ENCODE results near the gene PHETA1.

DNA sequence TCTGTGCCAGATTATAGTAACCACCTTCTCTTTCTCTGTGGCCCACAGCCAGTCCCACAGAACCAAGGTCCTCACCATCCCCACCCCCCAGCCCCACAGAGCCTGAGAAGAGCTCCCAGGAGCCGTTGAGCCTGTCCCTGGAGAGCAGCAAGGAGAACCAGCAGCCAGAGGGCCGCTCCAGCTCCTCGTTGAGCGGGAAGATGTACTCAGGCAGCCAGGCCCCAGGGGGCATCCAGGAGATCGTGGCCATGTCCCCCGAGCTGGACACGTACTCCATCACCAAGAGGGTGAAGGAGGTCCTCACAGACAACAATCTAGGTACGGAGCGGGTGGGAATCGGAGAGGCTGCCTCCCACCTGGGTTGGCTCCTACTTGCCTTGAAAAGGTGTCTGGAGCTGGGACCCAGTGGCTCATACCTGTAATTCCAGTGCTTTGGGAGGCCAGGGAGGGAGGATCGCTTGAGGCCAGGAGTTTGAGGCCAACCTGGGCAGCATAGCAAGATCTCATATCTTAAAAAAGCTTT lies 34.4 kb downstream of the PHETA1 start:
- TF ChIP-seq POLR2A (IDR thresholded peaks at IDR 0.05; ENCODE audit: low read depth, low read length) (no peak), POLR2AphosphoS5 (IDR thresholded peaks at IDR 0.05; ENCODE audit: insufficient read depth, low read depth, low read length) (no peak), EZH2 (IDR thresholded peaks at IDR 0.05; ENCODE audit: borderline replicate concordance, low read depth, low read length, severe bottlenecking) (no peak)
- TF ChIP-seq, protein P1, sequence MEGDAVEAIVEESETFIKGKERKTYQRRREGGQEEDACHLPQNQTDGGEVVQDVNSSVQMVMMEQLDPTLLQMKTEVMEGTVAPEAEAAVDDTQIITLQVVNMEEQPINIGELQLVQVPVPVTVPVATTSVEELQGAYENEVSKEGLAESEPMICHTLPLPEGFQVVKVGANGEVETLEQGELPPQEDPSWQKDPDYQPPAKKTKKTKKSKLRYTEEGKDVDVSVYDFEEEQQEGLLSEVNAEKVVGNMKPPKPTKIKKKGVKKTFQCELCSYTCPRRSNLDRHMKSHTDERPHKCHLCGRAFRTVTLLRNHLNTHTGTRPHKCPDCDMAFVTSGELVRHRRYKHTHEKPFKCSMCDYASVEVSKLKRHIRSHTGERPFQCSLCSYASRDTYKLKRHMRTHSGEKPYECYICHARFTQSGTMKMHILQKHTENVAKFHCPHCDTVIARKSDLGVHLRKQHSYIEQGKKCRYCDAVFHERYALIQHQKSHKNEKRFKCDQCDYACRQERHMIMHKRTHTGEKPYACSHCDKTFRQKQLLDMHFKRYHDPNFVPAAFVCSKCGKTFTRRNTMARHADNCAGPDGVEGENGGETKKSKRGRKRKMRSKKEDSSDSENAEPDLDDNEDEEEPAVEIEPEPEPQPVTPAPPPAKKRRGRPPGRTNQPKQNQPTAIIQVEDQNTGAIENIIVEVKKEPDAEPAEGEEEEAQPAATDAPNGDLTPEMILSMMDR (IDR thresholded peaks at IDR 0.05; ENCODE audit: extremely low read depth in 1 of 2, insufficient read depth in 1 of 2, low read depth in 1 of 2, low read length in 2 of 2): no peak

Data from endothelial cell of umbilical vein (primary cell).